Anterior cingulate cortex (tissue), 58 donors: ENCODE data around the gene C16orf82.
"Not testable (repeated sequence)": the region's sequence is repeated elsewhere in the genome, so short reads cannot be mapped to it uniquely, and the experiment has no call there.

Source experiments
- DNase-seq, 58 donors: peaks; one replicate each; lab custom pipeline; 2025; lab: John Stamatoyannopoulos, UW

C16orf82 gene

GRCh38 chr16:27085182-27085581 is 18.5 kb downstream of the C16orf82 start:
- DNase-seq: no peak

GRCh38 chr16:27086031-27086430 is 19.3 kb downstream of the C16orf82 start:
- not testable (repeated sequence) for DNase-seq

GRCh38 chr16:27088216-27088615 is 21.5 kb downstream of the C16orf82 start:
- DNase-seq: no peak

GRCh38 chr16:27096375-27096774 is 29.6 kb downstream of the C16orf82 start:
- DNase-seq: no peak

GRCh38 chr16:27097800-27098230 is 31.1 kb downstream of the C16orf82 start:
- DNase-seq: peak in 1 of 58 donors; percentile 3

GRCh38 chr16:27098366-27099049 is 31.8 kb downstream of the C16orf82 start:
- no peak for DNase-seq

GRCh38 chr16:27102701-27103575 is 36.2 kb downstream of the C16orf82 start:
- no peak for DNase-seq

GRCh38 chr16:27103954-27104353 is 37.2 kb downstream of the C16orf82 start:
- DNase-seq: no peak

- no peak for DNase-seq
Observed at GRCh38 chr16:27106305-27106704, 39.6 kb downstream of the C16orf82 start.

GRCh38 chr16:27107185-27107592 is 40.5 kb downstream of the C16orf82 start:
- DNase-seq: no peak

- DNase-seq: no peak
Observed at GRCh38 chr16:27108051-27108770, 41.5 kb downstream of the C16orf82 start.

- no peak for DNase-seq
Observed at GRCh38 chr16:27108826-27109665, 42.3 kb downstream of the C16orf82 start.

- DNase-seq: peak in 49 of 58 donors; percentile 1 to 60 (median 21)
Observed at GRCh38 chr16:27109666-27110523, 43.2 kb downstream of the C16orf82 start.

- DNase-seq: no peak
Observed at GRCh38 chr16:27110524-27110896, 43.8 kb downstream of the C16orf82 start.

- DNase-seq: no peak
Observed at GRCh38 chr16:27111486-27111885, 44.8 kb downstream of the C16orf82 start.

- DNase-seq: no peak
Observed at GRCh38 chr16:27112093-27112811, 45.5 kb downstream of the C16orf82 start.

GRCh38 chr16:27113341-27113841 is 46.7 kb downstream of the C16orf82 start:
- DNase-seq: no peak

- no peak for DNase-seq
Observed at GRCh38 chr16:27114006-27114405, 47.3 kb downstream of the C16orf82 start.
